ENCODE results near the gene IFIT5. TPM values are rescaled to one million over a fixed set of nuclear protein-coding genes. Genes with fewer than 3 reads are reported as not detected.
"Not testable (repeated sequence)": the region's sequence is repeated elsewhere in the genome, so short reads cannot be mapped to it uniquely, and the experiment has no call there.

IFIT5 gene
- polyA plus RNA-seq, 1 donor (not counting 4 experiments of a cell fraction or from before 2014, with no cell fraction given), result 15.8 TPM

DNA sequence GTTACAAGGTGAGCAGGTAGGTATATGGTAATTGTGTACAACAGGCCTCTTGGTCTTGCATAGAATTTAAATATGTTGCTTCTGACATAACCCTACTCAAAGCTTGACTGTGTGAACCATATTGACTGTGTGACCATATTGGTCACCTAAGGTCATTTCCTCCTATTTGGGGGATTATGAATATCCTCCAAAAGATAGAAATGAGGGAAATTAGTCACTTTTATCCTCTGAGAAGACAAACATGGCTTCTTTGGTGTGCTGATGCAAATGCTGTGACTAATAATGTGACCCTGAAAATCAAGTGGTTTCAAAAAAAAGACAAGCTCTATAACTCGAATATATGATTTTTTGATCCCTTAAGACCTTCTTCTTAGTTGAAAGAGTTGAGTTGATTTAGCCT lies 27.9 kb downstream of the IFIT5 start:
- Histone ChIP-seq H3K27me3 (ENCODE audit: control insufficient read depth, extremely low read depth, insufficient read depth, low read length) (no peaks in the 10 kb centered on the region), H3K4me1 (ENCODE audit: control insufficient read depth, extremely low read depth, insufficient read depth, low read length) (no peaks in the 10 kb centered on the region), H2AFZ (ENCODE audit: control insufficient read depth, low read length) (no peak overlapping the region), H3K9me3 (ENCODE audit: control insufficient read depth, low read depth, low read length) (no peaks in the 10 kb centered on the region), H3K4me2 (ENCODE audit: control insufficient read depth, extremely low read depth, insufficient read depth, low read depth, low read length) (no peak overlapping the region), H3K9ac (ENCODE audit: control insufficient read depth, extremely low read depth, insufficient read depth, low read length) (no peak overlapping the region), H3K36me3 (ENCODE audit: control insufficient read depth in 2 of 2, extremely low read depth in 1 of 2, insufficient read depth in 2 of 2, low read length in 2 of 2) (no peaks in the 10 kb centered on the region), H3K4me3 (ENCODE audit: control insufficient read depth in 2 of 3, extremely low read depth in 1 of 3, insufficient read depth in 2 of 3, low read depth in 1 of 3, low read length in 3 of 3) (no peak overlapping the region), H3K79me2 (ENCODE audit: control insufficient read depth, insufficient read depth, low read length) (no peaks in the 10 kb centered on the region), H3K9me1 (ENCODE audit: control insufficient read depth, extremely low read depth, insufficient read depth, low read length) (no peaks in the 10 kb centered on the region), H3K27ac (ENCODE audit: control insufficient read depth, insufficient read depth, low read length) (no peak overlapping the region), H4K20me1 (ENCODE audit: control insufficient read depth, extremely low read depth, insufficient read depth, low read length) (no peaks in the 10 kb centered on the region)
- no peak for DNase-seq (ENCODE audit: low read depth, low spot score)
- TF ChIP-seq, protein P1, sequence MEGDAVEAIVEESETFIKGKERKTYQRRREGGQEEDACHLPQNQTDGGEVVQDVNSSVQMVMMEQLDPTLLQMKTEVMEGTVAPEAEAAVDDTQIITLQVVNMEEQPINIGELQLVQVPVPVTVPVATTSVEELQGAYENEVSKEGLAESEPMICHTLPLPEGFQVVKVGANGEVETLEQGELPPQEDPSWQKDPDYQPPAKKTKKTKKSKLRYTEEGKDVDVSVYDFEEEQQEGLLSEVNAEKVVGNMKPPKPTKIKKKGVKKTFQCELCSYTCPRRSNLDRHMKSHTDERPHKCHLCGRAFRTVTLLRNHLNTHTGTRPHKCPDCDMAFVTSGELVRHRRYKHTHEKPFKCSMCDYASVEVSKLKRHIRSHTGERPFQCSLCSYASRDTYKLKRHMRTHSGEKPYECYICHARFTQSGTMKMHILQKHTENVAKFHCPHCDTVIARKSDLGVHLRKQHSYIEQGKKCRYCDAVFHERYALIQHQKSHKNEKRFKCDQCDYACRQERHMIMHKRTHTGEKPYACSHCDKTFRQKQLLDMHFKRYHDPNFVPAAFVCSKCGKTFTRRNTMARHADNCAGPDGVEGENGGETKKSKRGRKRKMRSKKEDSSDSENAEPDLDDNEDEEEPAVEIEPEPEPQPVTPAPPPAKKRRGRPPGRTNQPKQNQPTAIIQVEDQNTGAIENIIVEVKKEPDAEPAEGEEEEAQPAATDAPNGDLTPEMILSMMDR (optimal IDR thresholded peaks at IDR 0.05 in 1 of 3, IDR thresholded peaks at IDR 0.05 in 1 of 3, conservative IDR thresholded peaks at IDR 0.05 in 1 of 3; ENCODE audit: extremely low read depth in 1 of 3, insufficient read depth in 2 of 3, low read length in 3 of 3), result no peak
- TF ChIP-seq EZH2 (IDR thresholded peaks at IDR 0.05; ENCODE audit: low read length), result no peak
- dilution Hi-C loops (cut with MboI; ENCODE audit: extremely low pct_ligation_motif_present, low sequenced_read_pairs), result no loop called here
- FAIRE-seq, result no peak

DNA sequence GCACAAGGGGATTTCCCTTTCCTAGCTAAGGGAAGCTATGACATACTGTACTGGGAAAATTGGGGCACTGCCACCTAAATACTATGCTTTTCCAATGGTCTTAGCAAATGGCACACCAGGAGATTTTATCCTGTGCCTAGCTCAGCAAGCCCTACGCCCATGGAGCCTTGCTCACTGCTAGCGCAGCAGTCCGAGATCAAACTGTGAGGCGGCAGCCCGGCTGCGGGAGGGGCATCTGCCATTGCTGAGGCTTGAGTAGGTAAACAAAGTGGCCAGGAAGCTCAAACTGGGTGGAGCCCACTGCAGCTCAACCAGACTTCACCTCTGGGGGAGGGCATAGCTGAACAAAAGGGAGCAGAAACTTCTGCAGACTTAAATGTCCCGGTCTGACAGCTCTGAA lies 30.5 kb downstream of the IFIT5 start:
- H3K9me1 ChIP-seq (ENCODE audit: control insufficient read depth, extremely low read depth, insufficient read depth, low read length); H3K27me3 ChIP-seq (ENCODE audit: control insufficient read depth, extremely low read depth, insufficient read depth, low read length); DNase-seq (ENCODE audit: low read depth, low spot score); H2AFZ ChIP-seq (ENCODE audit: control insufficient read depth, low read length); H3K4me3 ChIP-seq (ENCODE audit: control insufficient read depth in 2 of 3, extremely low read depth in 1 of 3, insufficient read depth in 2 of 3, low read depth in 1 of 3, low read length in 3 of 3); H3K79me2 ChIP-seq (ENCODE audit: control insufficient read depth, insufficient read depth, low read length); H4K20me1 ChIP-seq (ENCODE audit: control insufficient read depth, extremely low read depth, insufficient read depth, low read length); H3K9me3 ChIP-seq (ENCODE audit: control insufficient read depth, low read depth, low read length); H3K4me2 ChIP-seq (ENCODE audit: control insufficient read depth, extremely low read depth, insufficient read depth, low read depth, low read length); H3K27ac ChIP-seq (ENCODE audit: control insufficient read depth, insufficient read depth, low read length); FAIRE-seq; H3K4me1 ChIP-seq (ENCODE audit: control insufficient read depth, extremely low read depth, insufficient read depth, low read length); H3K9ac ChIP-seq (ENCODE audit: control insufficient read depth, extremely low read depth, insufficient read depth, low read length); dilution Hi-C loops (cut with MboI; ENCODE audit: extremely low pct_ligation_motif_present, low sequenced_read_pairs); H3K36me3 ChIP-seq (ENCODE audit: control insufficient read depth in 2 of 2, extremely low read depth in 1 of 2, insufficient read depth in 2 of 2, low read length in 2 of 2): not testable (repeated sequence)

DNA sequence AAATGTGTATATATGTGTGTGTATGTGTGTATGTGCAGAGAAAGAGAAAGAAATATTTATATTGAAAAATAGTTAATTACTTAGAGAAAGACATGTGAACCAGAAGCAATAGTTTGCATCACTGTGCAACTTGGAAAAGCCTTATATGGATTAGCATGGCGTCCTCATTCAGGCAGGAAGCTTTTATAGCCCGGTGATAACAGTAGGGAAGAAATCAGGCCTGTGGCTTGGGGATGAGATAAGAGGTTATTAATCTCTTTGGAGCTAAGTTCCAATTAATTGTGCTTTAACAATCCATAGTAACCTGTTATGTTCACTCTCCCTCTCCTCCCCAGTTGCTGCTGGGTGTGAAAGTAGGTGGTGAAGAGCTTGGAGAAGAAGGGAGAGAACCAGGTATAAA lies 36.5 kb downstream of the IFIT5 start:
- DNase-seq (ENCODE audit: low read depth, low spot score) (no peak), FAIRE-seq (no peak)
- H3K27me3 ChIP-seq (ENCODE audit: control insufficient read depth, extremely low read depth, insufficient read depth, low read length), result no peaks in the 10 kb centered on the region
- H3K9ac ChIP-seq (ENCODE audit: control insufficient read depth, extremely low read depth, insufficient read depth, low read length), result no peak overlapping the region
- no peaks in the 10 kb centered on the region for H3K79me2 ChIP-seq (ENCODE audit: control insufficient read depth, insufficient read depth, low read length)
- no peaks in the 10 kb centered on the region for H3K9me3 ChIP-seq (ENCODE audit: control insufficient read depth, low read depth, low read length)
- no peak overlapping the region for H3K4me2 ChIP-seq (ENCODE audit: control insufficient read depth, extremely low read depth, insufficient read depth, low read depth, low read length)
- no peak overlapping the region for H3K27ac ChIP-seq (ENCODE audit: control insufficient read depth, insufficient read depth, low read length)
- no peak overlapping the region for H2AFZ ChIP-seq (ENCODE audit: control insufficient read depth, low read length)
- H3K4me3 ChIP-seq (ENCODE audit: control insufficient read depth in 2 of 3, extremely low read depth in 1 of 3, insufficient read depth in 2 of 3, low read depth in 1 of 3, low read length in 3 of 3), result no peak overlapping the region
- no peaks in the 10 kb centered on the region for H3K36me3 ChIP-seq (ENCODE audit: control insufficient read depth in 2 of 2, extremely low read depth in 1 of 2, insufficient read depth in 2 of 2, low read length in 2 of 2)
- no peaks in the 10 kb centered on the region for H4K20me1 ChIP-seq (ENCODE audit: control insufficient read depth, extremely low read depth, insufficient read depth, low read length)
- dilution Hi-C loops (cut with MboI; ENCODE audit: extremely low pct_ligation_motif_present, low sequenced_read_pairs), result no loop called here
- H3K4me1 ChIP-seq (ENCODE audit: control insufficient read depth, extremely low read depth, insufficient read depth, low read length), result peaks cover 7% of the 10 kb centered on the region
- H3K9me1 ChIP-seq (ENCODE audit: control insufficient read depth, extremely low read depth, insufficient read depth, low read length), result no peaks in the 10 kb centered on the region
- TF ChIP-seq, protein P1 (optimal IDR thresholded peaks at IDR 0.05 in 1 of 3, IDR thresholded peaks at IDR 0.05 in 1 of 3, conservative IDR thresholded peaks at IDR 0.05 in 1 of 3; ENCODE audit: extremely low read depth in 1 of 3, insufficient read depth in 2 of 3, low read length in 3 of 3), result no peak
- no peak for TF ChIP-seq EZH2 (IDR thresholded peaks at IDR 0.05; ENCODE audit: low read length)
